GM10847 (cell line): ENCODE data around the gene ITIH4.

ENCODE experiments used
- POLR2A ChIP-seq: IDR thresholded peaks from 2 replicates; pipeline ENCODE4 v1.6.1; 2011; ENCODE audit not compliant: insufficient read length; ENCODE audit errors: extremely low read depth

Gene ITIH4

DNA sequence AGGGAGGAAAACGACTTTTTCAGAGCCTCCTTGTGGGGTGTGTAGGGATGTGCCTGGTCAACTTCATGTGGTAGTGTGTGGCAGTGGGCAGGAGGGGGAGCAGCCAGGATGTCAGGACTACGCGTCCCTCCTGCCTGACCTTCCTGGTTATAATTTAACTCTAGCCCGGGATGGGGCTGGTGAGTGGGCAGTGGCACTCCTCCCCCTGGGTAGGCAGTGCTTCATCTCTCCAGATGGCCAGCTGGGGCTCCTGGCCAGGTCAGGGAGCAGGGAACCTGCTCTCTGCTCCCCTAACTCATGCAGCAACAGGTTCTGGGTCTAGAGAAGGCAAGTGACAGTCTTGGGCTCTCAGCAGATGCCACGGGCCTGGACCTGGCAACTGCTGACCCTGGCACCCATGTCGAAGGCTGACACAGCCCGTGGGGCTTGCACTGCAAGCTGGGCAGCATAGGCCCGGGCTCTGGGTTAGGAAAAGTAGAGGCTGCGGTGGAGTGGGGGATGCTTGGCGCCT is 2.6 kb downstream of the ITIH4 start:
- no peak for TF ChIP-seq POLR2A

GRCh38 chr3:52827441-52827840 is 3.0 kb downstream of the ITIH4 start:
- TF ChIP-seq POLR2A, result no peak

DNA sequence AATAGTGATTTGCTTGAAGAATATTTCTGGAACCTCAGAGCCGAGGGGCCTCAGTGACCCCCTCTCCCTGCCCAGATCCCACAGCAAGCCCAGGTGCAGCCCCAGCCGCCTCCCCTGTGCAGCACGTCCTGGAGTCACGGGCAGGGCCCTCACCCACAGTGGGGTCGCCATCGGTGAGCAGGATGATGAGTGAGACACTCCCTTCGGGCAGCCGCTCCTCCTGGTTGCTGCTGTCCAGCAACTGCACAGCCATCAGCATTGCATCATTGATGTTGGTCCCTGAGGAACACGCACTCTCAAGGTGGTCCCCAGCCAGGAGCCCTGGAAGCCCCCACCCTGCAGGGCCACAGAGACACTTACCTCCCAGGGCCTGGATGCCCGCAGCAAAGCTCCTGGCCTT is 6.4 kb downstream of the ITIH4 start:
- TF ChIP-seq POLR2A, result no peak

DNA sequence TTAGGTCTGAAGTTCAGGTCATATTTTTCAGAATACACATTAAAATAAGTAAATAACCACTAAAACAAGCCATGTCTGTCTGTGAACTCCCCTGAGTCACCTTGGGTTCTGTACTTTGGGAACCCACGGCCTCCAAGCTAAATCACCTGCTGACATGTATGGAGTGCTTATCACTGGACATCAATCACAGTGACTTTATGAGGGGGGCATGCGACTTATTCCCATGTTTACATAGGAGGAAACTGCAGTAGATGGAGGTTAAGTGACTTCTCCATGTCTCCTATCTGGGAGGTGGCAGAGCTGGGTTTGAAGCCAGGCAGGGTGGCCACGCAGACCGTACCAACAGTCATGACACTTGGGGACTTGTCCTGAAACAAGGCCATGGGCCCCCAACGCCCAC is 8.1 kb downstream of the ITIH4 start:
- TF ChIP-seq POLR2A, result no peak

GRCh38 chr3:52820736-52821135 is 9.7 kb downstream of the ITIH4 start:
- TF ChIP-seq POLR2A, result no peak

DNA sequence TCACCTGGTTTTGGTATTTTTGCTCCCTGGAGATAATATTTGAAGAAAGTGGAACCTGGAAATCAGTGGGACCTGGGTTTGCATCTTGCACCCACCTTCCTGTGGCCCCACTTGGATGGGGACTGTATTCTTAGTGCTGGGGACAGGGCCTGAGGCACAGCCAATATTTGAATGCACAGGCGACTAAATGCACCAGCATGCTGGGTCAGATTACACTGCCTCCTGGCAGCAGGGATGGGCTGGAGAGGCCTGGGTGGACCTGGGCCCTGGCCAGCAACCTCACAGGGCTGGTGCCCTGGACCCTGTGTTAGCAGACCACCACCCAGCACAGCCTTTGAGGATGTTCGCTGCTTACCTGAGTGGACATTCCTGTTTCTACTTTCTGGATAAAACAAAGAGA is 10.5 kb downstream of the ITIH4 start:
- no peak for TF ChIP-seq POLR2A

- no peak for TF ChIP-seq POLR2A
Measured at GRCh38 chr3:52817860-52818259, 12.6 kb downstream of the ITIH4 start.

DNA sequence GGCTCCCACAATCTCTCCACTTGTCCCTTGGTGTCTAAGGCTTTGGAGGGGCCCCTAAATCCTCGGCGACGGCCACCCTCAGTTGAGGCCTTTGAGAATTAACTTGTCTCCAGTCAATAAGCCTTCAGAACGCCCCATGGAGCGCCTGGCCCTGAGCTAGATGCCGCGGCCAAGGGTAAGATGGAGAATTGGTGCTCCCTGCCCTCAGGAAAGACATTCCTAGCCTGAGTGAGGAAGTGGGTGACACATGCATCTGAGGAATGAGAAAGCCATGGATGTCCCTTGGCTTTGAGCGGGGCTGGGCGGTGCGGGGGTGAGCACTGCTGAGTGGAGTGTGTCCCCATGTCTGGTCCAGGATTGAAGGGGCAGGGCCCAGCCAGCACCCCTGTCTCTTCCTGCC is 13.3 kb downstream of the ITIH4 start:
- TF ChIP-seq POLR2A, result no peak

GRCh38 chr3:52816654-52817053 is 13.8 kb downstream of the ITIH4 start:
- TF ChIP-seq POLR2A, result no peak

DNA sequence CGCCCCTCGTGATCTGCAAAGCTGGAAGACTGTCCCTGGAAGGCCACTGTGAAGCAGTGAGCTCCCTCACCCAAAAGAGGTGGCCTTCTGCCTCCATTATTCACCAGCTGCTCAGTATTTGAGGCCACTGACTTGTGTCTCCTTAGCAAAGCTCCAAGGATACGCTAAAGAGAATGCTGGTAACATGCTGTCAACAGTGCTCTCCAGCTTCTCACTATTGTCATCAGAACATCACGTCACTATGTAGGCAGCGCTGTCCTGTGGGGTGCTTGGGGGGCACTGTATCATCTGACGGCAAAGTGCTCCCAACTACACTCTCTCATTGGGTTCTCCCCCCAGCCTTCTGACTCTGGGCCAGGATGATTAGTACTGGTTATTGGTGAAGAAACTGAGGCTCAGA is 14.3 kb downstream of the ITIH4 start:
- TF ChIP-seq POLR2A, result no peak

- no peak for TF ChIP-seq POLR2A
Measured at GRCh38 chr3:52813810-52814209, 16.7 kb downstream of the ITIH4 start.

DNA sequence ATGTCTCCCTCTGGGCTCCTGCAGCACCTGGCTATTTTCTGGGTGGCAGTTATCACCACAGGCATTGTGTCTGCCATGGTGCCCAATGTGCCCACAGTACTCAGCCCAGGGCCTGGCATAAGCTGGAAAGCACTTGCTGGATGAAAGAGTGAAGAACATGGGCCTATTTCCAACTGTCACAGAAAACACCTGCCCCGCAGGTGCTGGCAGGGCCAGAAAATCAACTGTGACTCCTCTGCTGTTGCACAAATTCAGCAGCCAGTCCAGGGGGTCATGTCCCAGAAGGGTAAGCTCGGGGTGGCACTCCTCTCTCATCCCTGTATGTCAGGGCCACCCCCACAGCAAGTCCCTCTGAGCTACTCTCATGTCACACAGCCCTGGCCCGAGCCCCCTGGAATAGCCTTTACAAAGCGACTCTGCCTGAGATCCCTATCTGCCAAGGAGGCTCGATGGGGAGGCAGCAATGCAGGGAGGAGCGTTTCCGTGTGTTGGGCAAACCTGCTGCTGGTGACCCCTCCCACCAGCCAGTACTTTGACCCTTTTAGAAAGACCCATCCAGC is 18.9 kb downstream of the ITIH4 start:
- no peak for TF ChIP-seq POLR2A

- TF ChIP-seq POLR2A, result no peak
Measured at GRCh38 chr3:52810923-52811322, 19.5 kb downstream of the ITIH4 start.

- no peak for TF ChIP-seq POLR2A
Measured at GRCh38 chr3:52809662-52810377, 20.7 kb downstream of the ITIH4 start.

- no peak for TF ChIP-seq POLR2A
Measured at GRCh38 chr3:52809149-52809548, 21.3 kb downstream of the ITIH4 start.

DNA sequence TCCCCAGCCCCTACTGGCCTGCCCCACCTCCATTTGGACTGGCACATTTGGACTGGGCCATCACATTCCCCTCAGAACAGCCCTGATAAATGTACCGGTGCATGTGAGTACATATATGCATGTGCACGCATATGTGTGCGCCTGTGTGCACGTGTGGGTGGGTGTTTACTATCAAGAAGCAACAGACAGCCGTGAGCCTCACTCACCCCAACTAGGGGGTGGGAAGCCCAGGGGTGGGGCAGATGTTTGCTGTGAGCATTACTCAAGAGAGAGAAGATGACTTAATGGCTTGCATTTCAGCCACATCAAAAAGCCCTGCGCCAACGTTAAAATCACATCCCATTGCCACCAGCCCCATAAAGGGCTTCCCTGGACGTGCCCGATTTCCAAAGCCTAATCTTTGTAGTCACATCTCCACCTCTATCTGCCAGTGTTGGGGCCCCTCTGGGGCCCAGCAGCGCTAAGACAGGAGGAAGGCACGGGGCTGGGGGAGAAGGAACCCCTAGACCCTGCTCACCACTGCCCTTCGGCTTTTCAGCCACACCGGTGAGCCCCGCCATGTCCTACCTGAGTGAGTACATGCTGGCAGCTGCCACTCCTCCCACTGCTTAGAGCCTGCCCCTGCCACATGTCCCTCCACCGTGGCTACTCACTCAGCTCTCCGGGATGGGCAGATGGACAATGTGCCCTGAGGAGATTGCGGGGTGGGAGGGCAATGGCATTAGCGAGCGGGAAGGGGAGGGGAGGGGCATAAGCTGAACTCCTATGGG is 25.0 kb downstream of the ITIH4 start:
- TF ChIP-seq POLR2A, result no peak

DNA sequence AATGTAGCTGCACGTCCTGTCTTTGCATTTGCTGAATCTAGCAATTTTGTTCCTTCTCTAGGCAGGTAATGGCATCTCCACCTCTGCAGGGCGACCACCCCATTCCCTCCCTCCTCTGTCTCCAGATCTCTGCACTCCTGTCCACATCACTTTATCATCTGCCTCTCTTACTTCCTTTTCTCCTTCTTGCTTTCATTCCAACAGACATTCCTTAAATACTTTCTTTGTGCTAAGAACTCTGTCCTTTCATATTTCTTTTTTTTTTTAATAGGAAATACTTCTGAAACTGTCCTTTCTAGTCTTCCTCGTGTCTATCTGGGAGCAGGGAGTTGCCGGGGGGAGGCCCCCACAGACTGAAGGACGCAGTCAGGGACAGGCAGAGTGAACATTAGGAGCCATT is 28.6 kb downstream of the ITIH4 start:
- TF ChIP-seq POLR2A, result no peak

GRCh38 chr3:52800079-52800478 is 30.4 kb downstream of the ITIH4 start:
- no peak for TF ChIP-seq POLR2A
